HepG2 (cell line): Measurements from ENCODE around the gene ARRDC1. TPM values are rescaled to one million over a fixed set of nuclear protein-coding genes. Genes with fewer than 3 reads are reported as not detected.

ENCODE experiments used
- ADNP ChIP-seq: sonication (generic); formaldehyde crosslinking; IDR thresholded peaks from 2 replicates; pipeline ENCODE4 v1.4.0; 2020; ENCODE audit warnings: missing genetic modification reagents
- HDAC6 ChIP-seq: fragments of 200-600 bp; sonication (generic); IDR thresholded peaks from 2 replicates; pipeline ENCODE4 v1.7.0; 2017; ENCODE audit warnings: mild to moderate bottlenecking, antibody characterized with exemption, low read length, low read depth
- HNF4G ChIP-seq, 2 experiments: sonication (generic) in 1 of 2; formaldehyde crosslinking in 1 of 2; IDR thresholded peaks; 2 replicates each; pipeline versions ENCODE4 v1.4.0 to v1.6.1; 2011 to 2020; ENCODE audit warnings: borderline replicate concordance in 2 of 2, low read depth in 2 of 2, mild to moderate bottlenecking in 2 of 2, low read length in 1 of 2, missing genetic modification reagents in 1 of 2, moderate library complexity in 1 of 2
- IRX3 ChIP-seq: sonication (generic); formaldehyde crosslinking; IDR thresholded peaks from 2 replicates; pipeline ENCODE4 v1.8.1; 2023; ENCODE audit warnings: mild to moderate bottlenecking, low read depth, missing genetic modification reagents, borderline replicate concordance
- KDM1A ChIP-seq: IDR thresholded peaks from 2 replicates; pipeline ENCODE4 v1.6.1; 2016; ENCODE audit warnings: missing compliant biosample characterization
- MED1 ChIP-seq: sonication (generic); formaldehyde crosslinking; IDR thresholded peaks from 2 replicates; pipeline ENCODE4 v1.4.0; 2020; ENCODE audit warnings: missing genetic modification reagents
- PAX8 ChIP-seq: sonication (generic); formaldehyde crosslinking; IDR thresholded peaks from 2 replicates; pipeline ENCODE4 v1.8.0; 2022; ENCODE audit warnings: mild to moderate bottlenecking, missing genetic modification reagents, borderline replicate concordance
- RARA ChIP-seq: IDR thresholded peaks from 2 replicates; pipeline ENCODE4 v1.6.1; 2016; ENCODE audit warnings: missing genetic modification reagents, missing compliant biosample characterization
- RXRB ChIP-seq: IDR thresholded peaks from 2 replicates; pipeline ENCODE4 v1.6.1; 2016; ENCODE audit warnings: borderline replicate concordance, missing genetic modification reagents, missing compliant biosample characterization
- SMYD3 ChIP-seq: sonication (generic); formaldehyde crosslinking; IDR thresholded peaks from 2 replicates; pipeline ENCODE4 v1.8.1; 2023; ENCODE audit warnings: mild to moderate bottlenecking, missing genetic modification reagents
- TBP ChIP-seq: sonication (generic); formaldehyde crosslinking; IDR thresholded peaks from 2 replicates; pipeline ENCODE4 v1.5.0; 2020; ENCODE audit warnings: missing genetic modification reagents
- TRIM24 ChIP-seq: sonication (generic); formaldehyde crosslinking; IDR thresholded peaks from 2 replicates; pipeline ENCODE4 v1.8.0; 2022; ENCODE audit warnings: mild to moderate bottlenecking, missing genetic modification reagents
- ZNF101 ChIP-seq: sonication (generic); formaldehyde crosslinking; IDR thresholded peaks from 2 replicates; pipeline ENCODE4 v1.4.0; 2020; ENCODE audit warnings: mild to moderate bottlenecking, low read depth, missing genetic modification reagents, borderline replicate concordance
- ZNF121 ChIP-seq: sonication (generic); formaldehyde crosslinking; IDR thresholded peaks from 2 replicates; pipeline ENCODE4 v1.5.0; 2020; ENCODE audit warnings: mild to moderate bottlenecking, missing genetic modification reagents
- ZNF280B ChIP-seq: sonication (generic); formaldehyde crosslinking; IDR thresholded peaks from 2 replicates; pipeline ENCODE4 v1.5.0; 2020; ENCODE audit warnings: missing genetic modification reagents, mild to moderate bottlenecking, borderline replicate concordance
- ZNF570 ChIP-seq: sonication (generic); formaldehyde crosslinking; IDR thresholded peaks from 2 replicates; pipeline ENCODE4 v1.4.0; 2020; ENCODE audit warnings: mild to moderate bottlenecking, missing genetic modification reagents, borderline replicate concordance
- ZNF609 ChIP-seq: sonication (generic); formaldehyde crosslinking; IDR thresholded peaks from 2 replicates; pipeline ENCODE4 v1.4.0; 2020; ENCODE audit warnings: mild to moderate bottlenecking, missing genetic modification reagents, borderline replicate concordance
- ZNF652 ChIP-seq: IDR thresholded peaks from 2 replicates; pipeline ENCODE4 v1.6.1; 2016; ENCODE audit warnings: low read depth, borderline replicate concordance
- ZNF7 ChIP-seq: IDR thresholded peaks from 2 replicates; pipeline ENCODE4 v1.6.1; 2016; ENCODE audit warnings: missing biosample characterization, missing genetic modification reagents
- ZNF746 ChIP-seq: sonication (generic); formaldehyde crosslinking; IDR thresholded peaks from 2 replicates; pipeline ENCODE4 v1.8.0; 2022; ENCODE audit warnings: mild to moderate bottlenecking, missing genetic modification reagents
- ZNF83 ChIP-seq: sonication (generic); formaldehyde crosslinking; IDR thresholded peaks from 2 replicates; pipeline ENCODE4 v1.4.0; 2020; ENCODE audit warnings: missing genetic modification reagents, mild to moderate bottlenecking, borderline replicate concordance
- ZSCAN5A ChIP-seq: sonication (generic); formaldehyde crosslinking; IDR thresholded peaks from 2 replicates; pipeline ENCODE4 v1.8.0; 2022; ENCODE audit warnings: mild to moderate bottlenecking, missing genetic modification reagents, borderline replicate concordance
- polyA plus RNA-seq, 8 experiments: library from polyadenylated mRNA; depleted of rRNA in 3 of 8; stranded (reverse) in 7 of 8; unstranded in 1 of 8; fragments of >200 nt; fragmentation: Illumina TruSeq in 4 of 8; extraction: Trizol in 4 of 8; gene quantifications; 2 replicates each; pipeline versions ENCODE4 v1.2.1 to v1.2.3, GENCODE V29; 2011 to 2016; ENCODE audit warnings: low read depth in 4 of 8, missing spikeins in 1 of 8, mixed read lengths in 1 of 8; ENCODE audit not compliant: insufficient read depth in 1 of 8
- total RNA-seq, 5 experiments: library from RNA; depleted of rRNA; stranded (reverse); fragments of >200 nt; fragmentation: Illumina TruSeq; extraction: Trizol; gene quantifications; 2 replicates each; pipeline ENCODE4 v1.2.3, GENCODE V29; 2016; ENCODE audit warnings: low read depth in 1 of 5
- TF ChIP-seq, protein P1 (sequence below): sonication (generic); formaldehyde crosslinking; IDR thresholded peaks from 2 replicates; pipeline ENCODE4 v1.5.1; 2020; ENCODE audit warnings: missing genetic modification reagents, mild to moderate bottlenecking, borderline replicate concordance

The ARRDC1 gene
- total and polyA plus RNA-seq, 2 of the 13 experiments (the other 11 are each of a cell fraction or from before 2014, with no cell fraction given): 21.7 to 44.4 TPM

- no peak for TF ChIP-seq TRIM24 (CRISPR knock-in tag)
- TF ChIP-seq ZNF121 (CRISPR knock-in tag): no peak
- TF ChIP-seq HDAC6: no peak
- TF ChIP-seq HNF4G (IDR thresholded peaks at IDR 0.05; ENCODE audit: borderline replicate concordance, low read depth, low read length): no peak
- TF ChIP-seq HNF4G (CRISPR knock-in tag; IDR thresholded peaks at IDR 0.05; ENCODE audit: borderline replicate concordance, low read depth): no peak
- TF ChIP-seq, protein P1, sequence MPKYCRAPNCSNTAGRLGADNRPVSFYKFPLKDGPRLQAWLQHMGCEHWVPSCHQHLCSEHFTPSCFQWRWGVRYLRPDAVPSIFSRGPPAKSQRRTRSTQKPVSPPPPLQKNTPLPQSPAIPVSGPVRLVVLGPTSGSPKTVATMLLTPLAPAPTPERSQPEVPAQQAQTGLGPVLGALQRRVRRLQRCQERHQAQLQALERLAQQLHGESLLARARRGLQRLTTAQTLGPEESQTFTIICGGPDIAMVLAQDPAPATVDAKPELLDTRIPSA: no peak
- no peak for TF ChIP-seq ZNF570
- peak; percentile 58 for TF ChIP-seq RARA (CRISPR knock-in tag)
- no peak for TF ChIP-seq ZNF101 (CRISPR knock-in tag)
- TF ChIP-seq ZNF280B (CRISPR knock-in tag): no peak
- TF ChIP-seq ADNP (CRISPR knock-in tag): no peak
- no peak for TF ChIP-seq TBP
- no peak for TF ChIP-seq RXRB (CRISPR knock-in tag)
- no peak for TF ChIP-seq MED1
- TF ChIP-seq ZNF746 (CRISPR knock-in tag): no peak
- no peak for TF ChIP-seq ZNF83 (CRISPR knock-in tag)
- TF ChIP-seq KDM1A (CRISPR knock-in tag): no peak
- TF ChIP-seq IRX3 (CRISPR knock-in tag): no peak
- no peak for TF ChIP-seq ZSCAN5A (CRISPR knock-in tag)
- no peak for TF ChIP-seq ZNF609 (CRISPR knock-in tag)
- no peak for TF ChIP-seq ZNF7
- no peak for TF ChIP-seq ZNF652 (CRISPR knock-in tag)
- TF ChIP-seq PAX8 (CRISPR knock-in tag): no peak
- TF ChIP-seq SMYD3 (CRISPR knock-in tag): no peak
Observed at GRCh38 chr9:137664676-137665075, 59.2 kb downstream of the ARRDC1 start (continued).
